Liver (tissue), 2 donors: ENCODE measurements around the gene TGFBR3.

Source experiments
- FOXA1 ChIP-seq: IDR thresholded peaks from 2 replicates; pipeline ENCODE4 v1.6.1; 2016; ENCODE audit warnings: antibody characterized with exemption
- RAD21 ChIP-seq, 2 donors: IDR thresholded peaks; 2 replicates each; pipeline ENCODE4 v1.6.1; 2016; ENCODE audit warnings: antibody characterized with exemption in 2 of 2, mild to moderate bottlenecking in 2 of 2
- ZBTB33 ChIP-seq: IDR thresholded peaks from 2 replicates; pipeline ENCODE4 v1.6.1; 2016; ENCODE audit warnings: antibody characterized with exemption
- donor health status: healthy.

- no peak for TF ChIP-seq FOXA1
- TF ChIP-seq RAD21 (IDR thresholded peaks at IDR 0.05) = no peak
- TF ChIP-seq ZBTB33 = no peak
Measured at GRCh38 chr1:91798740-91799139, 87.2 kb downstream of the TGFBR3 start.
